Measurements from ENCODE around the gene NTF4. TPM values are rescaled to one million over a fixed set of nuclear protein-coding genes. Genes with fewer than 3 reads are reported as not detected.

NTF4 gene
- total and polyA plus RNA-seq, 2 of the 4 experiments (the other 2 are of a cell fraction) = 0.09 to 0.18 TPM

GRCh38 chr19:49057636-49058234, 6.9 kb downstream of the NTF4 start, which contains the start of gene CGB7:
Gene CGB7 (minus strand): TSS chr19:49057749. CDS start chr19:49055375, 2,374 bp downstream.
- peak; percentile 35 for DNase-seq

More at GRCh38 chr19:49057636-49058234, 6.9 kb downstream of the NTF4 start, which contains the start of gene CGB7:
- Histone ChIP-seq H2BK5ac (ENCODE audit: low read depth, low read length, poor library complexity, severe bottlenecking) (no peak within 1 kb of the TSS), H3K27me3 (ENCODE audit: control insufficient read depth, insufficient read depth, low read length) (peaks cover 6% of the 10 kb centered on the region; the same call in 1 of the 2 replicates), H3K27ac (ENCODE audit: insufficient read depth, low read length) (no peak within 1 kb of the TSS; the same call in 1 of the 2 replicates), H2BK20ac (ENCODE audit: low read depth, low read length) (0 out of 2 replicates have a peak within 1 kb of the TSS, but pooled peaks have one; percentile 10), H4K91ac (ENCODE audit: insufficient read depth, low read depth, low read length) (peak within 1 kb of the TSS; percentile 62; the same call in 1 of the 2 replicates), H3K14ac (replicated peaks; ENCODE audit: low read depth, low read length) (peak within 1 kb of the TSS; percentile 68), H4K20me1 (ENCODE audit: insufficient read depth, low read length) (no peaks in the 10 kb centered on the region), H3K4ac (ENCODE audit: low read depth, low read length) (peak within 1 kb of the TSS; percentile 16; the same call in 1 of the 2 replicates), H3K56ac (ENCODE audit: extremely low read depth, insufficient read depth, low read length) (no peak within 1 kb of the TSS), H3K4me2 (ENCODE audit: low read depth, low read length) (peak within 1 kb of the TSS; percentile 84), H3K23ac (ENCODE audit: low read depth, low read length) (peak within 1 kb of the TSS; percentile 89), H2AK5ac (ENCODE audit: low read depth, low read length) (peak within 1 kb of the TSS; percentile 39), H3K9me3 (ENCODE audit: control insufficient read depth, insufficient read depth, low read length) (no peaks in the 10 kb centered on the region), H3K4me1 (ENCODE audit: control insufficient read depth, insufficient read depth, low read length) (peaks cover 2% of the 10 kb centered on the region; the same call in 1 of the 2 replicates), H2AK9ac (replicated peaks; ENCODE audit: low read depth, low read length, poor library complexity) (peak within 1 kb of the TSS; percentile 60), H2AFZ (replicated peaks; ENCODE audit: low read length, poor library complexity) (peak within 1 kb of the TSS; percentile 95), H3K9me1 (ENCODE audit: insufficient read depth, low read length) (no peaks in the 10 kb centered on the region), H3K4me3 (ENCODE audit: insufficient read depth, low read depth, low read length) (peak within 1 kb of the TSS; percentile 61), H3K18ac (ENCODE audit: low read depth, low read length) (no peak within 1 kb of the TSS), H3K36me3 (ENCODE audit: control insufficient read depth, insufficient read depth, low read length) (no peaks in the 10 kb centered on the region), H3K9ac (ENCODE audit: low read depth, low read length) (peak within 1 kb of the TSS; percentile 39; the same call in 1 of the 2 replicates), H4K5ac (ENCODE audit: low read depth, low read length) (peak within 1 kb of the TSS; percentile 17; the same call in 1 of the 2 replicates), H3K79me1 (ENCODE audit: low read depth in 1 of 2, low read length in 2 of 2) (peaks cover 0 to 5% of the 10 kb centered on the region in 2 experiments; a peak in 3 of 4 replicates), H2BK15ac (ENCODE audit: low read depth, low read length) (no peak within 1 kb of the TSS), H4K8ac (ENCODE audit: low read depth in 2 of 2, low read length in 2 of 2) (peak within 1 kb of the TSS in 1 of 2 experiments; percentile 60; a peak in 2 of 4 replicates), H2BK120ac (ENCODE audit: low read depth, low read length) (0 out of 2 replicates have a peak within 1 kb of the TSS, but pooled peaks have one; percentile 34)
- ChIA-PET CTCF (interaction anchor here (0.6 to 0.8 kb wide), 4 partner anchors 17 to 141 kb away, joined by 3 read pairs; no protein-coding TSS in a partner anchor), POLR2A (ENCODE audit: unreplicated experiment) (no interaction called here)
- dilution Hi-C loops (cut with HindIII; ENCODE audit: low sequenced_read_pairs, unreplicated experiment) (no loop called here), intact Hi-C loops (cut with micrococcal nuclease) (loop anchor here (5.0 kb wide), 1 partner anchor 65 kb away; the partner anchor contains the start of genes GYS1 and RUVBL2), in situ Hi-C loops (cut with MboI; ENCODE audit: low sequenced_read_pairs) (no loop called here)
- 14% methylated on average over 7 of the region's 38 CpGs; no CpG with 5 or more reads in 1 of the 2 experiments for WGBS, 2 experiments (ENCODE audit: extremely low coverage in 2 of 2, insufficient read length in 1 of 2)
- no TSS peak for BruUV-seq (replicated peaks)
- ATAC-seq (ENCODE audit: low read depth) = peak; percentile 76
- no peak for TF ChIP-seq FOS (IDR thresholded peaks at IDR 0.05; ENCODE audit: low read depth, low read length)
- TF ChIP-seq RFX5 (IDR thresholded peaks at IDR 0.05; ENCODE audit: low read depth, low read length) = no peak
- TF ChIP-seq, protein P1, sequence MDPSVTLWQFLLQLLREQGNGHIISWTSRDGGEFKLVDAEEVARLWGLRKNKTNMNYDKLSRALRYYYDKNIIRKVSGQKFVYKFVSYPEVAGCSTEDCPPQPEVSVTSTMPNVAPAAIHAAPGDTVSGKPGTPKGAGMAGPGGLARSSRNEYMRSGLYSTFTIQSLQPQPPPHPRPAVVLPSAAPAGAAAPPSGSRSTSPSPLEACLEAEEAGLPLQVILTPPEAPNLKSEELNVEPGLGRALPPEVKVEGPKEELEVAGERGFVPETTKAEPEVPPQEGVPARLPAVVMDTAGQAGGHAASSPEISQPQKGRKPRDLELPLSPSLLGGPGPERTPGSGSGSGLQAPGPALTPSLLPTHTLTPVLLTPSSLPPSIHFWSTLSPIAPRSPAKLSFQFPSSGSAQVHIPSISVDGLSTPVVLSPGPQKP (IDR thresholded peaks at IDR 0.05; ENCODE audit: borderline replicate concordance, low read depth, low read length) = no peak
- TF ChIP-seq POLR2A (IDR thresholded peaks at IDR 0.05; ENCODE audit: low read depth, low read length) = no peak
- no peak for TF ChIP-seq SMC3 (IDR thresholded peaks at IDR 0.05; ENCODE audit: low read depth, low read length)
- no peak for TF ChIP-seq USF2 (IDR thresholded peaks at IDR 0.05; ENCODE audit: low read depth, low read length)
- TF ChIP-seq RCOR1 (IDR thresholded peaks at IDR 0.05; ENCODE audit: insufficient replicate concordance, low read length) = no peak
- no peak for TF ChIP-seq CEBPB (IDR thresholded peaks at IDR 0.05; ENCODE audit: low read depth, low read length)
- TF ChIP-seq MAFK (IDR thresholded peaks at IDR 0.05; ENCODE audit: low read depth, low read length) = no peak
